Measurements from ENCODE around the gene LAMA2. TPM values are rescaled to one million over a fixed set of nuclear protein-coding genes. Genes with fewer than 3 reads are reported as not detected.

Gene LAMA2
- total RNA-seq, 1 donor from 2014 or later = 0.65 TPM

GRCh38 chr6:128930321-128930720, 47.4 kb downstream of the LAMA2 start:
- H3K9me3 Mint-ChIP-seq = no peaks in the 10 kb centered on the region
- no peaks in the 10 kb centered on the region for H3K36me3 Mint-ChIP-seq (ENCODE audit: low read depth)
- H3K4me1 Mint-ChIP-seq (ENCODE audit: low read depth) = no peaks in the 10 kb centered on the region
- H3K27me3 Mint-ChIP-seq (ENCODE audit: insufficient read depth) = peaks cover 2% of the 10 kb centered on the region
- H3K4me3 Mint-ChIP-seq = no peak overlapping the region
- DNase-seq (ENCODE audit: low spot score) = no peak
- intact Hi-C loops (cut with micrococcal nuclease) = no loop called here
- no peak overlapping the region for H3K27ac Mint-ChIP-seq

- no peaks in the 10 kb centered on the region for H3K4me1 Mint-ChIP-seq (ENCODE audit: low read depth)
- H3K4me3 Mint-ChIP-seq = no peak overlapping the region
- intact Hi-C loops (cut with micrococcal nuclease) = no loop called here
- H3K27me3 Mint-ChIP-seq (ENCODE audit: insufficient read depth) = peaks cover 2% of the 10 kb centered on the region
- H3K27ac Mint-ChIP-seq = no peak overlapping the region
- DNase-seq (ENCODE audit: low spot score) = no peak
- no peaks in the 10 kb centered on the region for H3K36me3 Mint-ChIP-seq (ENCODE audit: low read depth)
- no peaks in the 10 kb centered on the region for H3K9me3 Mint-ChIP-seq
Observed at GRCh38 chr6:128932061-128932460, 49.1 kb downstream of the LAMA2 start.

- Mint-ChIP-seq H3K27me3 (ENCODE audit: insufficient read depth) (peaks cover 2% of the 10 kb centered on the region), H3K4me1 (ENCODE audit: low read depth) (no peaks in the 10 kb centered on the region), H3K27ac (no peak overlapping the region), H3K36me3 (ENCODE audit: low read depth) (no peaks in the 10 kb centered on the region), H3K9me3 (no peaks in the 10 kb centered on the region), H3K4me3 (no peak overlapping the region)
- no peak for DNase-seq (ENCODE audit: low spot score)
- intact Hi-C loops (cut with micrococcal nuclease) = no loop called here
Observed at GRCh38 chr6:128950864-128951263, 67.9 kb downstream of the LAMA2 start.

GRCh38 chr6:128952902-128953301, 70.0 kb downstream of the LAMA2 start:
- no peaks in the 10 kb centered on the region for H3K9me3 Mint-ChIP-seq
- intact Hi-C loops (cut with micrococcal nuclease) = no loop called here
- no peak overlapping the region for H3K27ac Mint-ChIP-seq
- H3K4me1 Mint-ChIP-seq (ENCODE audit: low read depth) = no peaks in the 10 kb centered on the region
- H3K4me3 Mint-ChIP-seq = no peak overlapping the region
- H3K36me3 Mint-ChIP-seq (ENCODE audit: low read depth) = no peaks in the 10 kb centered on the region
- DNase-seq (ENCODE audit: low spot score) = no peak
- peaks cover 2% of the 10 kb centered on the region for H3K27me3 Mint-ChIP-seq (ENCODE audit: insufficient read depth)

- Mint-ChIP-seq H3K9me3 (no peaks in the 10 kb centered on the region), H3K27ac (no peak overlapping the region), H3K4me1 (ENCODE audit: low read depth) (no peaks in the 10 kb centered on the region), H3K4me3 (no peak overlapping the region), H3K27me3 (ENCODE audit: insufficient read depth) (peaks cover 2% of the 10 kb centered on the region), H3K36me3 (ENCODE audit: low read depth) (no peaks in the 10 kb centered on the region)
- intact Hi-C loops (cut with micrococcal nuclease) = no loop called here
- no peak for DNase-seq (ENCODE audit: low spot score)
Observed at GRCh38 chr6:128954308-128955043, 71.5 kb downstream of the LAMA2 start.

GRCh38 chr6:128963561-128963960, 80.6 kb downstream of the LAMA2 start:
- no peaks in the 10 kb centered on the region for H3K9me3 Mint-ChIP-seq
- no peaks in the 10 kb centered on the region for H3K27me3 Mint-ChIP-seq (ENCODE audit: insufficient read depth)
- H3K27ac Mint-ChIP-seq = no peak overlapping the region
- DNase-seq (ENCODE audit: low spot score) = no peak
- intact Hi-C loops (cut with micrococcal nuclease) = no loop called here
- no peaks in the 10 kb centered on the region for H3K36me3 Mint-ChIP-seq (ENCODE audit: low read depth)
- H3K4me3 Mint-ChIP-seq = no peak overlapping the region
- H3K4me1 Mint-ChIP-seq (ENCODE audit: low read depth) = no peaks in the 10 kb centered on the region

- H3K9me3 Mint-ChIP-seq = no peaks in the 10 kb centered on the region
- intact Hi-C loops (cut with micrococcal nuclease) = no loop called here
- DNase-seq (ENCODE audit: low spot score) = no peak
- no peak overlapping the region for H3K27ac Mint-ChIP-seq
- H3K4me3 Mint-ChIP-seq = no peak overlapping the region
- no peaks in the 10 kb centered on the region for H3K27me3 Mint-ChIP-seq (ENCODE audit: insufficient read depth)
- H3K36me3 Mint-ChIP-seq (ENCODE audit: low read depth) = no peaks in the 10 kb centered on the region
- no peaks in the 10 kb centered on the region for H3K4me1 Mint-ChIP-seq (ENCODE audit: low read depth)
Observed at GRCh38 chr6:128964233-128964755, 81.4 kb downstream of the LAMA2 start.

- Mint-ChIP-seq H3K9me3 (no peaks in the 10 kb centered on the region), H3K4me1 (ENCODE audit: low read depth) (no peaks in the 10 kb centered on the region), H3K4me3 (no peak overlapping the region), H3K36me3 (ENCODE audit: low read depth) (no peaks in the 10 kb centered on the region), H3K27me3 (ENCODE audit: insufficient read depth) (no peaks in the 10 kb centered on the region), H3K27ac (no peak overlapping the region)
- intact Hi-C loops (cut with micrococcal nuclease) = loop anchor here (1.0 kb wide), 1 partner anchor 54 kb away; no protein-coding TSS in a partner anchor
- DNase-seq (ENCODE audit: low spot score) = no peak
Observed at GRCh38 chr6:128964771-128965170, 81.8 kb downstream of the LAMA2 start.

- Mint-ChIP-seq H3K27ac (no peak overlapping the region), H3K4me1 (ENCODE audit: low read depth) (no peaks in the 10 kb centered on the region), H3K27me3 (ENCODE audit: insufficient read depth) (no peaks in the 10 kb centered on the region), H3K9me3 (no peaks in the 10 kb centered on the region), H3K4me3 (no peak overlapping the region), H3K36me3 (ENCODE audit: low read depth) (no peaks in the 10 kb centered on the region)
- no peak for DNase-seq (ENCODE audit: low spot score)
- intact Hi-C loops (cut with micrococcal nuclease) = no loop called here
Observed at GRCh38 chr6:128966934-128967333, 84.0 kb downstream of the LAMA2 start.

- Mint-ChIP-seq H3K27ac (no peak overlapping the region), H3K9me3 (no peaks in the 10 kb centered on the region), H3K4me1 (ENCODE audit: low read depth) (no peaks in the 10 kb centered on the region), H3K36me3 (ENCODE audit: low read depth) (no peaks in the 10 kb centered on the region), H3K27me3 (ENCODE audit: insufficient read depth) (no peaks in the 10 kb centered on the region), H3K4me3 (no peak overlapping the region)
- no peak for DNase-seq (ENCODE audit: low spot score)
- intact Hi-C loops (cut with micrococcal nuclease) = no loop called here
Observed at GRCh38 chr6:128979071-128979470, 96.1 kb downstream of the LAMA2 start.

- Mint-ChIP-seq H3K36me3 (ENCODE audit: low read depth) (no peaks in the 10 kb centered on the region), H3K4me1 (ENCODE audit: low read depth) (no peaks in the 10 kb centered on the region), H3K27ac (no peak overlapping the region), H3K4me3 (no peak overlapping the region), H3K27me3 (ENCODE audit: insufficient read depth) (no peaks in the 10 kb centered on the region), H3K9me3 (no peaks in the 10 kb centered on the region)
- intact Hi-C loops (cut with micrococcal nuclease) = no loop called here
- no peak for DNase-seq (ENCODE audit: low spot score)
Observed at GRCh38 chr6:128981716-128982115, 98.8 kb downstream of the LAMA2 start.

- H3K9me3 Mint-ChIP-seq = no peaks in the 10 kb centered on the region
- no peak overlapping the region for H3K4me3 Mint-ChIP-seq
- no peaks in the 10 kb centered on the region for H3K27me3 Mint-ChIP-seq (ENCODE audit: insufficient read depth)
Observed at GRCh38 chr6:128990360-128990759, 107.4 kb downstream of the LAMA2 start.

GRCh38 chr6:128990915-128991314, 108.0 kb downstream of the LAMA2 start:
- no peak overlapping the region for H3K27ac Mint-ChIP-seq
- no peak for DNase-seq (ENCODE audit: low spot score)
- no peaks in the 10 kb centered on the region for H3K27me3 Mint-ChIP-seq (ENCODE audit: insufficient read depth)

More at GRCh38 chr6:128990360-128990759, 107.4 kb downstream of the LAMA2 start:
- DNase-seq (ENCODE audit: low spot score) = no peak
- Mint-ChIP-seq H3K27ac (no peak overlapping the region), H3K4me1 (ENCODE audit: low read depth) (no peaks in the 10 kb centered on the region), H3K36me3 (ENCODE audit: low read depth) (no peaks in the 10 kb centered on the region)
- intact Hi-C loops (cut with micrococcal nuclease) = no loop called here

More at GRCh38 chr6:128990915-128991314, 108.0 kb downstream of the LAMA2 start:
- no peaks in the 10 kb centered on the region for H3K36me3 Mint-ChIP-seq (ENCODE audit: low read depth)
- H3K4me3 Mint-ChIP-seq = no peak overlapping the region
- intact Hi-C loops (cut with micrococcal nuclease) = no loop called here
- peaks cover 2% of the 10 kb centered on the region for H3K9me3 Mint-ChIP-seq
- no peaks in the 10 kb centered on the region for H3K4me1 Mint-ChIP-seq (ENCODE audit: low read depth)
